Measurements from ENCODE around the gene ITGAD.

ITGAD gene

GRCh38 chr16:31365131-31365865 is 27.8 kb upstream of the ITGAD start:
- DNase-seq, result no peak

DNA sequence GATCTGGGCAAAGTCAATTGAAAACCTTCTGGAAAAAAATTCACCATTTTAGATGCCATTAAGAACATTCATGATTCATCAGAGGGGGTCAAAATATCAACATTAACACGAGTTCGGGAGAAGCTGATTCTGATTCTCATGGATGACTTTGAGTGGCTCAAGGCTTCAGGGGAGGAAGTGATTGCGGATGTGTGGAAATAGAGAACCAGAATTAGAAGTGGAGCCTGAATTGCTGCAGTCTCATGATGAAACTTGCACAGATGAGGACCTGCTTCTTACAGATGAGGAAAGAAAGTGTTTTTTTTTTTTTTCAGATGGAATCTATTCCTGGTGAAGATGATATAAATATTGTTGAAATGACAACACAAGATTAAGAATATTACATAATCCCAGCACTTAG is 25.3 kb upstream of the ITGAD start:
- no peak for DNase-seq

- no peak for DNase-seq
These were observed 22.1 kb upstream of the ITGAD start for GRCh38 chr16:31371008-31371407.

DNA sequence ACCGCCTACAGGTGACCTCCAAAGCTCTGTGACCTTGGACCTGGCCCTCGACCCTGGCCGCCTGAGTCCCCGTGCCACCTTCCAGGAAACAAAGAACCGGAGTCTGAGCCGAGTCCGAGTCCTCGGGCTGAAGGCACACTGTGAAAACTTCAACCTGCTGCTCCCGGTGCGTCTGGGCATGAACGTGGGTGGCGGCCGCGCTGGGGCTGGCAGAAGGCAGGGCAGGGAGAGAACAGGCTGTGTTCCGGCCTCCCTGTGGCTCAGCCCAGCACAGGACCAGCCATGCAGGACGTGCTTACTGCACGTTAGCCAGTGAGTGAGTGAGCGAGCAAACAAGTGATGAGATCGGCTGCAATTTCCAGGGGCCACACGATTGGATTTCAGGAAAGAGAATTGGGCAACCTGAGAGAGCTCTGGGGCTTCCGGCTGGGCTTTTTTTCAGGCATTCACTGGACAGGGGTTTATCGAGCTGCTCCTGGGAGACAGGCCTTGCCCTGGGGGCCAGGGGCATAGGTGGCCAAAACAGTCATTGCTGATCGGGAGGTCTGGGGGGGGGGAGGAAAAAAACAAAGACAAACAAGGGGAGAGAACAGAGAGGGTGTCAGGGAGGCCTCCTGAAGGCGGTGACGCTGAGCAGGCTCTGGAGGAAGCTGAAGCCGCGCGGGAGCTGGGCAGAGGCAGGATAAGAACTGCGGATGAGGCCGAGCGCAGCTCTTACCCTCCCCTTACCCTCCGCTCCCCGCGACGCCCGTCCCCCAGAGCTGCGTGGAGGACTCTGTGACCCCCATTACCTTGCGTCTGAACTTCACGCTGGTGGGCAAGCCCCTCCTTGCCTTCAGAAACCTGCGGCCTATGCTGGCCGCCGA is 21.3 kb upstream of the ITGAD start:
- no peak for DNase-seq

DNA sequence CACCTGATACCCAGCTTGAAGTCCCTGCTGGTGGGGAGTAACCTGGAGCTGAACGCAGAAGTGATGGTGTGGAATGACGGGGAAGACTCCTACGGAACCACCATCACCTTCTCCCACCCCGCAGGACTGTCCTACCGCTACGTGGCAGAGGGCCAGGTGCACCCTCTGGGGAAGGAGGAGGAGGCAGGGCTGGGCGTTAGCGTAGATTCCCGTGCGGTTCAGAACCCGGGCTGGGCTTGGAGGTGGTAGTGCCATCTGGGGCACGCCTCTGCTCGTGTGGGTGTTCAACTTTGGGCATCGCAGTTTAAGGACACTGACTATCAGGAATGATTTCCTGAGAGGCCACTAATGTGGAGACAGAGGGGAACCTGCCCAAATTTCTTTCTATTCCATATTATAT is 19.9 kb upstream of the ITGAD start:
- no peak for DNase-seq

DNA sequence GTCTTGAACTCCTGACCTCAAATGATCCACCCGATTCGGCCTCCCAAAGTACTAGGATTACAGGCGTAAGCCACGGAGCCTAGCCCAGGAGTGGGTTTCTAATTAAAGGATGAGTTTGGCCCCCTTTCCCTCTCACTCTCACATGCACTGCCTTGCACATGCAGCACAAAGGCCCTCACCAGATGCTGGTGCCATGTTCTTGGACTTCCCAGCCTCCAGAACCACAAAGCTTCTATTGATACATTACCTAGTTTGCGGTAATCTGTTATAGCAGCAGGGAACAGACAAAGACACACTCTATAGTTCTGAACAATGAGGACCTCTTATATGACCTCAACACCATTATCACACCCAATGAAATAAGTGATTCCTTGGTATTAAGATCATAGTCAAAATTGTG is 17.9 kb upstream of the ITGAD start:
- no peak for DNase-seq

DNA sequence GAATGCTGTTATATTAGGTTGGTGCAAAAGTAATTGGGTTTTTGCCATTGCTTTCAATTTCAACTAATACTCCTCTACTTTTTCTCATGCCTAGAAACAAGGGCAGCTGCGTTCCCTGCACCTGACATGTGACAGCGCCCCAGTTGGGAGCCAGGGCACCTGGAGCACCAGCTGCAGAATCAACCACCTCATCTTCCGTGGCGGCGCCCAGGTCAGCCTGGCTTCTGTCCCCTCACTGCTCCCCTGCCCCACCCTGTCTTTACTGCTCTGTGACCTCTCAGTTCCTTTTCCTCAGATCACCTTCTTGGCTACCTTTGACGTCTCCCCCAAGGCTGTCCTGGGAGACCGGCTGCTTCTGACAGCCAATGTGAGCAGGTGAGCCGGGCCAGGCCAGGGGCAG is 16.4 kb upstream of the ITGAD start:
- no peak for DNase-seq

DNA sequence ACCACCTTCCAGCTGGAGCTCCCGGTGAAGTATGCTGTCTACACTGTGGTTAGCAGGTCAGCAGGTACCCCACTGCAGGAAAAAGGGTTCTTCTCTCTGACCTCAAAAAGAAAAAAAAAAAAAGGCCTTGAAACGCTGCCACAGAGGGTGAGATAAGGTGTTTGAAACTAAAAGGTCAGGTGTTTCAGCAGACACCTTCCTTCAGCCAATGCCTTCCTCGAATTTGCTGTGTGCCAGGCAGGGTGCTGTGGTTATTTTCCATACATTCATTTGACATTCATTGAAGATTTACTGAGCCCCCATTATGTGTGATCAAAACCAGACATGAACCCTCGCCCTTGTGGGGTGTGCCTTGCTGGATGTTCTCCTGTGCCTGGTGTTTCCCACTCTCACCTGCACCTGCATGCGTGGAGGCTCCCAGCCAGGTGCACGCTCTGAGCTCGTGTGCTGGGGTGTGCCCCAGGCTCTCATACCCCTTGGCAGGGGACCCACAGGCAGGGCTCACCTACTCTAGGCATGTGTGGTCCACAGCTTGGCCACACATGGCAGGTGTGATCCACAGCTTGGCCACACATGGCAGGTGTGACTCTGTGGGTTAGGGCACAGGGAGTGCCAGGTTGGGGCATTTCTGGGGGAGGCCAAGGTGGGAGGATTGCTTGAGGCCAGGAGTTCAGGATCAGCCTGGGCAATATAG is 15.8 kb upstream of the ITGAD start:
- no peak for DNase-seq

GRCh38 chr16:31380201-31380600 is 12.9 kb upstream of the ITGAD start:
- no peak for DNase-seq

DNA sequence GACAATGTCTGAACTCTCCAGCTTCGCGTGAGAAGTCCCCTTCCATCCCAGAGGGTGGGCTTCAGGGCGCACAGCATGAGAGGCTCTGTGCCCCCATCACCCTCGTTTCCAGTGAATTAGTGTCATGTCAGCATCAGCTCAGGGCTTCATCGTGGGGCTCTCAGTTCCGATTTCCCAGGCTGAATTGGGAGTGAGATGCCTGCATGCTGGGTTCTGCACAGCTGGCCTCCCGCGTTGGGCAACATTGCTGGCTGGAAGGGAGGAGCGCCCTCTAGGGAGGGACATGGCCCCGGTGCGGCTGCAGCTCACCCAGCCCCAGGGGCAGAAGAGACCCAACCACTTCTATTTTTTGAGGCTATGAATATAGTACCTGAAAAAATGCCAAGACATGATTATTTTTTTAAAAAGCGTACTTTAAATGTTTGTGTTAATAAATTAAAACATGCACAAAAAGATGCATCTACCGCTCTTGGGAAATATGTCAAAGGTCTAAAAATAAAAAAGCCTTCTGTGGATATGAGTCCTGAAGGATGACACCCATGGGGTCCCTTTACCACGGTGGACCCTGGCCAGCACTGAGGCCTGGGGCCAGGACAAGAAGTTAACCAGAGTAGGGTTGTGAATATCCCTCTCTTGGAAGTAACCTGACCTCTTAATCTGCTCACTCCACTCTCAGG is 10.5 kb upstream of the ITGAD start:
- peak; percentile 26 for DNase-seq

DNA sequence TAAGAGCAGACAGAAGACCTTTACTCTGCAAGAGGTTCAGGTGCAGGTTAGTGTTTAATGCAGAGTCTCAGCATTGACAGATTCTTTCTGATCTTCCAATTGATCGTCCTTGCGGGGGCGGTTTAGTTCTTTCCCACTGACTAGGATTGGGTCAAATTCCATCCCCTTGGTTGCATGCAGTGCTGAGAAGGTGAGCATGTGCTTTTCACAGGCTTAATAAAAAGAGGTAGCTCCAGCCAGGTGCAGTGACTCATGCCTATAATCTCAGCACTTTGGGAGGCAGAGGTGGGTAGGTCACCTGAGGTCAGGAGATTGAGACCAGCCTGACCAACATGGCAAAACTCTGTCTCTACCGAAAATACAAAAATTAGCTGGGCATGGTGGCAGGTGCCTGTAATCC is 7.5 kb upstream of the ITGAD start:
- no peak for DNase-seq

GRCh38 chr16:31386157-31386984 is 6.8 kb upstream of the ITGAD start:
- DNase-seq, result no peak

GRCh38 chr16:31388535-31388934 is 4.6 kb upstream of the ITGAD start:
- DNase-seq, result no peak

DNA sequence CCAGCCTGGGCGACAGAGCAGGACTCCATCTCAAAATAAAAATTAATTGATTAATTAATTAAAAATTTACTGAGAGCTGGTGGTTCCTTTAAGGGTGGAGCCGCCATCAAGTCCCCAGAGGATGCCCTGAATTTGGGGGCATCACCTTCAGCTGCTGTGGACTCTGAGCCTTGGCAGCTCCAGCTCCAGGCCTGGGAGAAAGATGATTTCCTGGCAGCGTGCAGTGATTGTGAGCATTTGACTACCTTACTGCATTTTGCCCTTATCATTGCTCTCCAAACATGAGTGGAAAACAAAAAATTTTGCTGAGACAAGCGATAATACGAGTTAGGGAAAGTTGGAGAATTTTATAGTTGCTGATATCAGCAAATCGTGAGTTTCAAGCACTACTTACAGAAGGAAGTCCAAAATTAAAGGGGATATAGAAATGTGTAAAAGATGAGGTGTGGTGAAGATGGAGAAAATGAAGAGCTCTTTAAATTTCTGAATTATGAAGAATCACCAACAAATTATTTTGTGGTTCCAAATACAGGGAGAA is 2.6 kb upstream of the ITGAD start:
- DNase-seq, result no peak

- DNase-seq, result no peak
These were observed 2.5 kb downstream of the ITGAD start for GRCh38 chr16:31395647-31396046.

- DNase-seq, result no peak
These were observed 4.0 kb downstream of the ITGAD start for GRCh38 chr16:31397096-31397660.

DNA sequence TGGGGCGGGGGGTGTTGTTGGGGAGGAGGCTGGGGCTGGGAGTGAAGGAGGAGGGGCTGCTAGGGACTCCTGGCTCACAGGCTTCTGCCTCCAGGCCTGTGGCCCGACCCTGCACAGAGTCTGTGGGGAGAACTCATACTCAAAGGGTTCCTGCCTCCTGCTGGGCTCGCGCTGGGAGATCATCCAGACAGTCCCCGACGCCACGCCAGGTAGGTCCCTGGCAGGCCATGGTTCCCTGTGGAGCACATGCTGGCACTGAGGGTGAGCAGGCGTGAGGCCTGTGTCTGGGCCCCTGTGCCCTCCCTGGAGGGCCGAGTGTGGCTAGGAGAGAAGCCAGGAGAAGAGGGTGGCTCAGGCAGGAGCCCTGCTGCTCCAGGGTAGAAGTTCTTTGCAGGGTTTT is 4.6 kb downstream of the ITGAD start:
- no peak for DNase-seq

DNA sequence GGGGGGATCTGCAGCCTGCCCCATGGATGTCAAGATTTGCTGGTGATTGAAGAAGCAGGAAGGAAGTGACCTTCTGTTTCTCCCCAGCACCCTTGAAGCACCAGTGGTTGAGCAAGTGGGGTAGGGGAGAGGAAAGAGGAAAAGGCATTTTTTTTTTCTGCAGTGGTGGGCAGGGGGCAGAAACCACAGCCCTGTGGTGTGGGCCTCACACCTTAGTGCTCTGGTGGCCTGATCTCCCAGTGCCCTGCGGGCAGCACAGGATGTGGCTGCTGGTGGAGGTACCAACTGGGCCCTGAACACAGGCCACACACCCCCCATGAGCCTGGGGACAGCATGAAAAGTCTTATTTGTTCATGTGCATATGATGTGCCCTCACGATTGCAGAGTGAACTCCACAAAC is 7.1 kb downstream of the ITGAD start:
- DNase-seq, result no peak

GRCh38 chr16:31401436-31401835 is 8.3 kb downstream of the ITGAD start:
- no peak for DNase-seq

DNA sequence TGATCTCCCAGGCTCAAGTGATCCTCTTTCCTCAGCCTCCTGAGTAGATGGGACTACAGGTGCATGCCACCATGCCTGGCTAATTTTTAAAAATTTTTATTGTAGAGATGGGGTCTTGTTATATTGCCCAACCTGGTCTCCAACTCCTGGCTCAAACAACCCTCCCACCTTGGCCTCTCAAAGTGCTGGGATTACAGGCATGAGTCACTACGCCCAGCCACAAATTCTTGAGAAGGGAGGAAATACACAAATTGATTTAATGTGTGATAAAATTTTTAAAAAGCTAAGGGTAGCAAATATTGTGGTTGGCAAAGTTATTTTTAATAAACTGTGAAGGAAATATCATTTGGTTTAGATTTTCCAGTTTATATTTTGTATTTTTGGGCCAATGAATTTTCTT is 9.6 kb downstream of the ITGAD start:
- DNase-seq, result no peak

DNA sequence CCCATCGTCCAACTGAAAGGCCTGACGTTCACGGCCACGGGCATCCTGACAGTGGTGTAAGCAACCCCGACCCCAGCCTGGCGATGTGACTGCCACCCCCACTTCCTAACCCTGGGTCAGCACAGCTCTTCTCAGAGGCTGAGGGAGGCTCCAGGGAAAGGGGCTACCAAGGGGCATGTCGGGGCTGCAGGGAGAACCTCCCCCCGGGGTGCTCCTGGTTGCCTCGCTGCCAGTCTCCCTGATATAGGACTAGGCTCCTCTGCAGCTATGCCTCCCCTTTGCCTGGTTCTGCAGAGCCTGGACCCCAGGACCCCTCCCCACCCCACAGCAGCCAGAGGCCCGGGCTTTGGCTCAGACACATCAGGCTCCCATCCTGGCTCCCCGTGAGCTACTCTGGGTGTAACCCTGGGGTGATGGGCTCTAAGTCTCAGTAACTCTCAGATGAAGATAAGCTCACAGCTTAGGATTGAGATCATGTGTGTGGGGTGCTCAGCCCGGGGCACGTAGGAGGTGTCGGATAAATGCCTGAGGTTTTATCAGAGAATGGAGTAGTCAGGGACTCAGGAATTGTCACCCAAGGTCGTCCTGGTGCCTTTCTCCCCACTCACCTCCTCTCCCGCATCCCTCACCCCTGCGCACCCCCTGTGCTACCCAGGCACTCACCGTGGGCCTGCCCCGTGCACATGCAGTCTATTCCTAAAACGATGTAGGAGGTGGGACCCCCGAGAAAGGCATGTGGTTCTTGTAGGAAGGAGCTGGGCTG is 10.6 kb downstream of the ITGAD start:
- DNase-seq, result no peak
